ENCODE results near the gene ANKHD1.
A peak's percentile ranks its signal among the peaks of the same experiment; 100 is the strongest.

ANKHD1 gene

DNA sequence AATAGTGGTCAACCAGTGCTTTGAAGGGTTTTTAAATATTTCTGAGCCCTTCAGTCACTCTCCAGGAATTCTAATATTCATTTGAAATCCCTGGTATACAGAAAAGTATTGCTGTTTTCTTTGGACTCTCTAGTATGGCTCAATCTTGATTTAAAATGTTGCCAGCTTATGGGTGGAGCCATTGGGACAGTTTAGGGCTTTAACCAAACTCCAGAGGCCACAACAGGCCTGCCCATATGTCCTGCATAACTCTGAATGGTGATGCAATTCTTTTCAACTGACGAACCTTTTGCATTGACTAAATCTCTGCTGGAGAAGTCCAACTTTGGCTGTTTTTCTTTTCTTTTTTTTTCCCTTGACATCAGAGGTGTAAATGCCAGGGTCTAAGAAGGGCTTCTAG is 10.3 kb upstream of the ANKHD1 start:
- ATAC-seq (ENCODE audit: low read depth) = no peak
- H3K4me1 ChIP-seq (ENCODE audit: insufficient read depth, poor library complexity, severe bottlenecking) = no peaks in the 10 kb centered on the region
- no peak overlapping the region for H3K27ac ChIP-seq (ENCODE audit: poor library complexity, severe bottlenecking)
- no peak overlapping the region for H3K4me3 ChIP-seq (ENCODE audit: severe bottlenecking)
- no peaks in the 10 kb centered on the region for H3K27me3 ChIP-seq (ENCODE audit: insufficient read depth, poor library complexity, severe bottlenecking)
- no peaks in the 10 kb centered on the region for H3K36me3 ChIP-seq (ENCODE audit: low read depth)
- TF ChIP-seq, protein P1, sequence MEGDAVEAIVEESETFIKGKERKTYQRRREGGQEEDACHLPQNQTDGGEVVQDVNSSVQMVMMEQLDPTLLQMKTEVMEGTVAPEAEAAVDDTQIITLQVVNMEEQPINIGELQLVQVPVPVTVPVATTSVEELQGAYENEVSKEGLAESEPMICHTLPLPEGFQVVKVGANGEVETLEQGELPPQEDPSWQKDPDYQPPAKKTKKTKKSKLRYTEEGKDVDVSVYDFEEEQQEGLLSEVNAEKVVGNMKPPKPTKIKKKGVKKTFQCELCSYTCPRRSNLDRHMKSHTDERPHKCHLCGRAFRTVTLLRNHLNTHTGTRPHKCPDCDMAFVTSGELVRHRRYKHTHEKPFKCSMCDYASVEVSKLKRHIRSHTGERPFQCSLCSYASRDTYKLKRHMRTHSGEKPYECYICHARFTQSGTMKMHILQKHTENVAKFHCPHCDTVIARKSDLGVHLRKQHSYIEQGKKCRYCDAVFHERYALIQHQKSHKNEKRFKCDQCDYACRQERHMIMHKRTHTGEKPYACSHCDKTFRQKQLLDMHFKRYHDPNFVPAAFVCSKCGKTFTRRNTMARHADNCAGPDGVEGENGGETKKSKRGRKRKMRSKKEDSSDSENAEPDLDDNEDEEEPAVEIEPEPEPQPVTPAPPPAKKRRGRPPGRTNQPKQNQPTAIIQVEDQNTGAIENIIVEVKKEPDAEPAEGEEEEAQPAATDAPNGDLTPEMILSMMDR (IDR thresholded peaks at IDR 0.05; ENCODE audit: poor library complexity, severe bottlenecking) = no peak
- DNase-seq (ENCODE audit: low spot score) = no peak
- H3K9me3 ChIP-seq (ENCODE audit: severe bottlenecking) = no peaks in the 10 kb centered on the region

DNA sequence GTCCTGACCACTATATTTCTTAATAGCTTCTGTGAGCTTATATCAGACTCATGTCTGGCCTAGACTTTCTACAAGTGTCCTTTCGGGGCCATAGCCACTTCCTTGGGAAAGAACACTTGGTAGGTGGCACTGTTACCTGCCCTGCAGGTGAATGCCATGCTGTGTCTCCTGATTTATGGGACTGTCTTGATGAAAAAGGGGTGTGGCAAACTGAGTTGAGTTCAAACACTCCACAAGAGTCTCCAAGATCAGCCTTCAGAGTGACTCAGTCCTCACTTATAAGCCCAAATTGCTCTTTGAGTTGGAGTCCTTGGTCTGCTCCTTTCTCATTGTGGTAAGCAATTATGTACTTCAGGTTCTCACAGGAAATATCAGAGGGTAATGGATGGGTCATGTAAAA is 9.9 kb upstream of the ANKHD1 start:
- TF ChIP-seq, protein P1 (IDR thresholded peaks at IDR 0.05; ENCODE audit: poor library complexity, severe bottlenecking) = no peak
- Histone ChIP-seq H3K27ac (ENCODE audit: poor library complexity, severe bottlenecking) (no peak overlapping the region), H3K36me3 (ENCODE audit: low read depth) (no peaks in the 10 kb centered on the region), H3K4me1 (ENCODE audit: insufficient read depth, poor library complexity, severe bottlenecking) (no peaks in the 10 kb centered on the region), H3K4me3 (ENCODE audit: severe bottlenecking) (no peak overlapping the region), H3K9me3 (ENCODE audit: severe bottlenecking) (no peaks in the 10 kb centered on the region), H3K27me3 (ENCODE audit: insufficient read depth, poor library complexity, severe bottlenecking) (no peaks in the 10 kb centered on the region)
- DNase-seq (ENCODE audit: low spot score) (no peak), ATAC-seq (ENCODE audit: low read depth) (no peak)

DNA sequence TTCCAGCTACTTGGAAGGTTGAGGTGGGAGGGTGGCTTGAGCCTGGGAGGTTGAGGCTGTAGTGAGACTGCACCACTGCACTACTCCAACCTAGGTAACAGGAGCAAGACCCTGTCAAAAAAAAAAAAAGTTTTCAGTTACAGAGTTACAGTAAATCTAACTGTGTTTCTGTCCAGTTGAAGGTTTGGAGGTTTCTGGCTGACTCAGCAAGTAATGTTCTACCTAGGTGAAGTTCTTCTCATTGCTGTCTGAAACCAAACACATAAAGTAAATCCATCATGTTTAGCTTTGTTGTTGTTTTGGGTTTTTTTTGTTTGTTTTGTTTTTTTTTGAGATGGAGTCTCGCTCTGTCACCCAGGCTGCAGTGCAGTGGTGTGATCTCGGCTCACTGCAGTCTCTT is 7.9 kb upstream of the ANKHD1 start:
- no peaks in the 10 kb centered on the region for H3K36me3 ChIP-seq (ENCODE audit: low read depth)
- no peak for DNase-seq (ENCODE audit: low spot score)
- no peaks in the 10 kb centered on the region for H3K9me3 ChIP-seq (ENCODE audit: severe bottlenecking)
- no peak overlapping the region for H3K4me3 ChIP-seq (ENCODE audit: severe bottlenecking)
- ATAC-seq (ENCODE audit: low read depth) = no peak
- TF ChIP-seq, protein P1 (IDR thresholded peaks at IDR 0.05; ENCODE audit: poor library complexity, severe bottlenecking) = no peak
- H3K27ac ChIP-seq (ENCODE audit: poor library complexity, severe bottlenecking) = no peak overlapping the region
- peaks cover 10% of the 10 kb centered on the region for H3K4me1 ChIP-seq (ENCODE audit: insufficient read depth, poor library complexity, severe bottlenecking)
- no peaks in the 10 kb centered on the region for H3K27me3 ChIP-seq (ENCODE audit: insufficient read depth, poor library complexity, severe bottlenecking)

DNA sequence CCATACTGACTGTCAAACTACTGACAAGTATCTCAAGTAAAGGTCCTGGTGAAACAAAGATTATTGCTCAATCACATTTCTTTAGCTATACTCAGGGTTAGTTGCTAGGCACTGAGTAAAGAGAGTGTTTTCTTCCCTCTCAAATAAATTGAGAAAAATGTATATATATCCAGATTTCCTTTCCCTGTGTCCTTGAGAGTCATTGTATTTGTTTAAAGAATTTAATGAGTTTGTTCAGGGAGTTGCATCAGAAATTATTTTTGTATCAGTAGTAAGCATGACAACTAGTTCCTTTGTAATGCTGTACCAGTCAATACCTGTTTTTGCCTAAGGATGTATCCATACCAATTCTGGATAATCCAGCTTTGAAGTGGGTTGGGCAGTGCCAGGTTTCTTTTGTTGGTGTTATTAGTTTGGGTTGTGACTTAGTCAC is 3.2 kb upstream of the ANKHD1 start:
- ATAC-seq (ENCODE audit: low read depth) (no peak; the same call in 2 of the 3 replicates), DNase-seq (ENCODE audit: low spot score) (no peak)
- peak overlapping the region; percentile 53 for H3K27ac ChIP-seq (ENCODE audit: poor library complexity, severe bottlenecking)
- TF ChIP-seq, protein P1 (IDR thresholded peaks at IDR 0.05; ENCODE audit: poor library complexity, severe bottlenecking) = no peak
- no peaks in the 10 kb centered on the region for H3K27me3 ChIP-seq (ENCODE audit: insufficient read depth, poor library complexity, severe bottlenecking)
- no peaks in the 10 kb centered on the region for H3K9me3 ChIP-seq (ENCODE audit: severe bottlenecking)
- no peak overlapping the region for H3K4me3 ChIP-seq (ENCODE audit: severe bottlenecking)
- H3K4me1 ChIP-seq (ENCODE audit: insufficient read depth, poor library complexity, severe bottlenecking) = peaks cover 19% of the 10 kb centered on the region
- H3K36me3 ChIP-seq (ENCODE audit: low read depth) = no peaks in the 10 kb centered on the region

DNA sequence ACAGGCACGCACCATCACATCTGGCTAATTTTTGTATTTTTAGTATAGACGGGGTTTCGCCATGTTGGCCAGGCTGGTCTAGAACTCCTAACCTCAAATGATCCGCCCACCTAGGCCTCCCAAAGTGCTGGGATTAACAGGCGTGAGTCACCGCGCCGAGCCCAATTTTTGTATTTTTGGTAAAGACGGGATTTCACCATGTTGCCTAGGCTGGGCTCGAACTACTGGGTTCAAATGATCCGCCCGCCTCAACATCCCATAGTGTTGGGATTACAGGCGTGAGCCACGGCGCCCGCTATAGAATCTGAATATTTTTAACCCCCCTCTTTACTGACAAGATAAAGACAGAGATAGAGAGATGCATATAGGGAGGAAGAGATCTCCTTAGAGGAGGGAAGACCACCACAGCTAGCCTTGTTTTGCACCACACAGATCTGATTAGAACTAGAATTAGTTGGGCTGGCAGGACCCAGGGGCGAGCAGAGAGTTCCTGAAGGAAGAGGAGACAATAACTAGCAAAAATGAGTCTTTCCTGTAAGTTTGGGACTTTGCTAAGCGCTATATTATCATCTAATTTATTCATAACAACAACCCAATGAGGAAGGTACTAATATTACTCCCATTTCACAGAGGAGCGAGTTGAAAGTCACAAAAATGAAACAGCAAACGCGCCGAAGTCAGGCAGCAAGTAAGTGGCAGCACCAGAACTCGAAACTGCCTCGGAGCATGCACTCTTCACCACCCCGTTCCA is 1.5 kb upstream of the ANKHD1 start:
- no peaks in the 10 kb centered on the region; the same call in 1 of the 2 replicates for H3K36me3 ChIP-seq (ENCODE audit: low read depth)
- DNase-seq (ENCODE audit: low spot score) = no peak
- peak overlapping the region; percentile 63 for H3K27ac ChIP-seq (ENCODE audit: poor library complexity, severe bottlenecking)
- H3K9me3 ChIP-seq (ENCODE audit: severe bottlenecking) = no peaks in the 10 kb centered on the region
- no peaks in the 10 kb centered on the region for H3K27me3 ChIP-seq (ENCODE audit: insufficient read depth, poor library complexity, severe bottlenecking)
- TF ChIP-seq, protein P1 (IDR thresholded peaks at IDR 0.05; ENCODE audit: poor library complexity, severe bottlenecking) = no peak
- peak overlapping the region; percentile 62 for H3K4me3 ChIP-seq (ENCODE audit: severe bottlenecking)
- no peak for ATAC-seq (ENCODE audit: low read depth)
- H3K4me1 ChIP-seq (ENCODE audit: insufficient read depth, poor library complexity, severe bottlenecking) = peaks cover 24% of the 10 kb centered on the region
